H9 (cell line): ENCODE measurements around the gene ALB. TPM values are rescaled to one million over a fixed set of nuclear protein-coding genes. Genes with fewer than 3 reads are reported as not detected.

ENCODE experiments used
- DNase-seq: peaks from one replicate; pipeline ENCODE4 v3.0.0-alpha.2; 2017
- H2AFZ ChIP-seq: one replicate; pipeline ENCODE4 v1.6.1; 2013; ENCODE audit warnings: mild to moderate bottlenecking, low read length, control low read depth, moderate library complexity
- H2AK5ac ChIP-seq: 2 replicates; pipeline ENCODE4 v1.6.1; 2013; ENCODE audit warnings: low read length, control low read depth, mixed read lengths; ENCODE audit not compliant: insufficient read length
- H2BK120ac ChIP-seq: one replicate; pipeline ENCODE4 v1.6.1; 2013; ENCODE audit warnings: low read depth, mild to moderate bottlenecking, low read length, control low read depth, inconsistent platforms; ENCODE audit not compliant: poor library complexity, severe bottlenecking
- H2BK12ac ChIP-seq: 2 replicates; pipeline ENCODE4 v1.6.1; 2013; ENCODE audit warnings: low read length, control low read depth, mixed read lengths, low read depth; ENCODE audit not compliant: insufficient read length
- H2BK15ac ChIP-seq: 2 replicates; pipeline ENCODE4 v1.6.1; 2013; ENCODE audit warnings: low read depth, low read length, control low read depth
- H2BK20ac ChIP-seq: one replicate; pipeline ENCODE4 v1.6.1; 2013; ENCODE audit warnings: low read depth, mild to moderate bottlenecking, low read length, control low read depth, inconsistent platforms; ENCODE audit not compliant: poor library complexity, severe bottlenecking
- H2BK5ac ChIP-seq: 2 replicates; pipeline ENCODE4 v1.6.1; 2013; ENCODE audit warnings: low read length, control low read depth, mixed read lengths; ENCODE audit not compliant: insufficient read length
- H3K14ac ChIP-seq: 2 replicates; pipeline ENCODE4 v1.6.1; 2013; ENCODE audit warnings: low read length, control low read depth; ENCODE audit not compliant: insufficient read depth
- H3K18ac ChIP-seq: 2 replicates; pipeline ENCODE4 v1.6.1; 2013; ENCODE audit warnings: low read depth, mild to moderate bottlenecking, mixed read lengths, low read length, control low read depth; ENCODE audit not compliant: insufficient read length
- H3K23ac ChIP-seq: 2 replicates; pipeline ENCODE4 v1.6.1; 2013; ENCODE audit warnings: low read length, control low read depth, mixed read lengths, low read depth; ENCODE audit not compliant: insufficient read length
- H3K23me2 ChIP-seq: 2 replicates; pipeline ENCODE4 v1.6.1; 2013; ENCODE audit warnings: low read depth, mild to moderate bottlenecking, mixed read lengths, low read length, control low read depth; ENCODE audit not compliant: insufficient read length, poor library complexity, severe bottlenecking
- H3K27ac ChIP-seq: 2 replicates; pipeline ENCODE4 v1.5.1; 2013; ENCODE audit warnings: low read length, control low read depth, mixed read lengths, low read depth; ENCODE audit not compliant: insufficient read length
- H3K27me3 ChIP-seq: 2 replicates; pipeline ENCODE4 v1.6.1; 2013; ENCODE audit warnings: low read length, control low read depth, inconsistent platforms; ENCODE audit not compliant: insufficient read depth
- H3K4ac ChIP-seq: 2 replicates; pipeline ENCODE4 v1.6.1; 2013; ENCODE audit warnings: low read depth, mild to moderate bottlenecking, control low read depth, inconsistent platforms, low read length, moderate library complexity
- H3K4me1 ChIP-seq: 2 replicates; pipeline ENCODE4 v1.6.1; 2013; ENCODE audit warnings: low read length, control low read depth, inconsistent platforms; ENCODE audit not compliant: insufficient read depth
- H3K4me2 ChIP-seq: 2 replicates; pipeline ENCODE4 v1.6.1; 2013; ENCODE audit warnings: low read length, control low read depth, mixed read lengths; ENCODE audit not compliant: insufficient read length, insufficient read depth
- H3K56ac ChIP-seq: 2 replicates; pipeline ENCODE4 v1.6.1; 2013; ENCODE audit warnings: low read depth, mild to moderate bottlenecking, mixed read lengths, low read length, control low read depth; ENCODE audit not compliant: insufficient read length
- H3K79me1 ChIP-seq: 2 replicates; pipeline ENCODE4 v1.6.1; 2013; ENCODE audit warnings: low read depth, mild to moderate bottlenecking, moderate library complexity, low read length, control low read depth, inconsistent platforms; ENCODE audit not compliant: insufficient read depth, poor library complexity, severe bottlenecking
- H3K79me2 ChIP-seq: 2 replicates; pipeline ENCODE4 v1.6.1; 2013; ENCODE audit warnings: low read length, control low read depth, inconsistent platforms; ENCODE audit not compliant: insufficient read depth
- H3K9ac ChIP-seq: 2 replicates; pipeline ENCODE4 v1.6.1; 2013; ENCODE audit warnings: low read length, control low read depth, mixed read lengths; ENCODE audit not compliant: insufficient read length; ENCODE audit errors: extremely low read depth
- H3K9me3 ChIP-seq: one replicate; pipeline ENCODE4 v1.6.1; 2013; ENCODE audit warnings: low read depth, low read length, inconsistent platforms; ENCODE audit not compliant: control insufficient read depth
- H3T11ph ChIP-seq: one replicate; pipeline ENCODE4 v1.6.1; 2013; ENCODE audit warnings: mild to moderate bottlenecking, low read length, control low read depth, inconsistent platforms
- H4K20me1 ChIP-seq: one replicate; pipeline ENCODE4 v1.6.1; 2013; ENCODE audit not compliant: control insufficient read depth, insufficient read length, insufficient read depth
- H4K5ac ChIP-seq: 2 replicates; pipeline ENCODE4 v1.6.1; 2013; ENCODE audit warnings: low read depth, mild to moderate bottlenecking, mixed read lengths, low read length, control low read depth; ENCODE audit not compliant: insufficient read length
- H4K8ac ChIP-seq: replicated peaks from 2 replicates; pipeline ENCODE4 v1.6.1; 2013; ENCODE audit warnings: low read length, control low read depth, mixed read lengths, low read depth; ENCODE audit not compliant: insufficient read length
- H4K91ac ChIP-seq: 2 replicates; pipeline ENCODE4 v1.6.1; 2013; ENCODE audit warnings: low read depth, mild to moderate bottlenecking, moderate library complexity, mixed read lengths, low read length, control low read depth; ENCODE audit not compliant: insufficient read length
- H3K27ac Mint-ChIP-seq, 3 experiments: 2 replicates in 2 of 3; 3 replicates in 1 of 3; pipeline ENCODE4 v1.8.0; 2020 to 2021; ENCODE audit warnings: mixed read lengths in 3 of 3, mild to moderate bottlenecking in 1 of 3, moderate library complexity in 1 of 3
- H3K27me3 Mint-ChIP-seq: 2 replicates; pipeline ENCODE4 v1.8.0; 2021; ENCODE audit warnings: low read depth, mild to moderate bottlenecking, moderate library complexity, mixed read lengths
- H3K36me3 Mint-ChIP-seq, 3 experiments: 2 replicates in 2 of 3; 3 replicates in 1 of 3; pipeline ENCODE4 v1.8.0; 2020 to 2021; ENCODE audit warnings: low read depth in 3 of 3, mixed read lengths in 3 of 3; ENCODE audit not compliant: insufficient read depth in 1 of 3
- H3K4me1 Mint-ChIP-seq, 2 experiments: 2 replicates each; pipeline ENCODE4 v1.8.0; 2020; ENCODE audit warnings: mixed read lengths in 2 of 2
- H3K4me3 Mint-ChIP-seq, 2 experiments: 2 replicates in 1 of 2; 3 replicates in 1 of 2; pipeline ENCODE4 v1.8.0; 2020 to 2021; ENCODE audit warnings: mild to moderate bottlenecking in 2 of 2, mixed read lengths in 2 of 2, moderate library complexity in 1 of 2
- H3K9me3 Mint-ChIP-seq, 2 experiments: 2 replicates in 1 of 2; 3 replicates in 1 of 2; pipeline ENCODE4 v1.8.0; 2020; ENCODE audit warnings: mild to moderate bottlenecking in 2 of 2, mixed read lengths in 2 of 2, moderate library complexity in 1 of 2
- WGBS: extraction: QIAGEN DNeasy Blood & Tissue Kit; methylation state at CpG from one replicate; pipeline ENCODE4 v1.1.7; 2013; ENCODE audit warnings: missing lambda C conversion rate, low lambda C conversion rate, mixed read lengths; ENCODE audit not compliant: insufficient read length; ENCODE audit errors: extremely low coverage; 5-methylcytosine and 5-hydroxymethylcytosine counted together
- total RNA-seq: library from RNA; stranded (reverse); gene quantifications from 2 replicates; pipeline ENCODE4 v1.2.1, GENCODE V29; 2021
- TF ChIP-seq, protein P1 (sequence below): fragments of 200-600 bp; sonication (generic); conservative IDR thresholded peaks from 3 replicates; pipeline ENCODE4 v1.8.0; 2021; ENCODE audit warnings: antibody characterized with exemption, mild to moderate bottlenecking

The ALB gene
- total RNA-seq, 1 experiment from 2014 or later: not detected

DNA sequence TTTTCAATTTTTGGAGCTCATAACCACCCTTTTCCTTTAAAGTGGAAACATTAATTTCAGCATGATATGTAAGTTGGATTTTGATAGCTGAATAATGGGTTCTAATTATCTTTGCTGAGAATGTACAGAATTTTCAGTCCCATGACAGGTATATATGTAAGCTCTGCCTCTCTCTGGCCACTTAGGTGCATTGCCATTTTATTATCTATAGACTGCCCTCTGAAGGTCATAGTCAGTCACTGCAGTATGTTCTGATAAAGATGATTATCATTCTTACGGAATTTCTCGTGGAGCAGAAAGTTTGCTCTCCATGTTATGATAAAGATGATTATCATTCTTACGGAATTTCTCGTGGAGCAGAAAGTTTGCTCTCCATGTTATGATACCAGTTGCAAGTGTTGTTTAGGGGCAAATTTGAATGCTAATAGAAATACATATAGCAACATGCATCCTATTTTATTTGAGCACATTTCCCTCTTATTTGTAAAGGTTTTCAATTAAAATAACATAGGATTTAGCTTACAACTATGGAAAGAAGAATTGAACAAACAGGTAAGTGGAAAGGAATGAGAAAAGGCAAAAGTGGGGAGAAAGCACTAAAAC lies 42.4 kb downstream of the ALB start:
- Histone ChIP-seq H2BK20ac (no peak overlapping the region), H3K79me2 (no peaks in the 10 kb centered on the region), H2BK120ac (no peak overlapping the region), H4K5ac (no peak overlapping the region), H3K23me2 (no peaks in the 10 kb centered on the region), H4K8ac (no peak overlapping the region), H3K56ac (no peak overlapping the region), H2BK15ac (no peak overlapping the region), H3K9ac (no peak overlapping the region), H4K20me1 (no peaks in the 10 kb centered on the region), H2BK5ac (no peak overlapping the region), H2BK12ac (no peak overlapping the region), H4K91ac (no peak overlapping the region), H2AK5ac (no peak overlapping the region), H2AFZ (no peak overlapping the region), H3K79me1 (no peaks in the 10 kb centered on the region), H3K9me3 (no peaks in the 10 kb centered on the region), H3K4me2 (no peak overlapping the region), H3K18ac (no peak overlapping the region), H3K14ac (no peak overlapping the region), H3K27me3 (no peaks in the 10 kb centered on the region), H3T11ph (no peak overlapping the region), H3K4me1 (peaks cover 5% of the 10 kb centered on the region; the same call in 1 of the 2 replicates), H3K23ac (no peak overlapping the region), H3K27ac (no peak overlapping the region), H3K4ac (no peak overlapping the region)
- Mint-ChIP-seq H3K9me3 (no peaks in the 10 kb centered on the region), H3K4me3 (no peak overlapping the region), H3K27me3 (no peaks in the 10 kb centered on the region), H3K36me3 (no peaks in the 10 kb centered on the region), H3K27ac (no peak overlapping the region), H3K4me1 (peaks cover 24 to 29% of the 10 kb centered on the region in 2 experiments)
- no CpG with 5 or more reads among the region's 4 CpGs for WGBS
- TF ChIP-seq, protein P1, sequence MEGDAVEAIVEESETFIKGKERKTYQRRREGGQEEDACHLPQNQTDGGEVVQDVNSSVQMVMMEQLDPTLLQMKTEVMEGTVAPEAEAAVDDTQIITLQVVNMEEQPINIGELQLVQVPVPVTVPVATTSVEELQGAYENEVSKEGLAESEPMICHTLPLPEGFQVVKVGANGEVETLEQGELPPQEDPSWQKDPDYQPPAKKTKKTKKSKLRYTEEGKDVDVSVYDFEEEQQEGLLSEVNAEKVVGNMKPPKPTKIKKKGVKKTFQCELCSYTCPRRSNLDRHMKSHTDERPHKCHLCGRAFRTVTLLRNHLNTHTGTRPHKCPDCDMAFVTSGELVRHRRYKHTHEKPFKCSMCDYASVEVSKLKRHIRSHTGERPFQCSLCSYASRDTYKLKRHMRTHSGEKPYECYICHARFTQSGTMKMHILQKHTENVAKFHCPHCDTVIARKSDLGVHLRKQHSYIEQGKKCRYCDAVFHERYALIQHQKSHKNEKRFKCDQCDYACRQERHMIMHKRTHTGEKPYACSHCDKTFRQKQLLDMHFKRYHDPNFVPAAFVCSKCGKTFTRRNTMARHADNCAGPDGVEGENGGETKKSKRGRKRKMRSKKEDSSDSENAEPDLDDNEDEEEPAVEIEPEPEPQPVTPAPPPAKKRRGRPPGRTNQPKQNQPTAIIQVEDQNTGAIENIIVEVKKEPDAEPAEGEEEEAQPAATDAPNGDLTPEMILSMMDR: peak; percentile 92
- no peak for DNase-seq
